HepG2 (cell line): ENCODE results near the gene PDGFRB. TPM values are rescaled to one million over a fixed set of nuclear protein-coding genes. Genes with fewer than 3 reads are reported as not detected.

ENCODE experiments used
- ATAC-seq: fragments of 200-7000 bp; cut with Tn5 transposase; 3 replicates; pipeline ENCODE4 v1.9.1; 2020; ENCODE audit warnings: mild to moderate bottlenecking, moderate library complexity
- BruUV-seq: library from RNA; stranded (reverse); fragments of 400-500 nt; replicated peaks from 2 replicates; lab custom pipeline; 2021; lab: Mats Ljungman, UMichigan
- CTCF ChIA-PET: fragments of 300-600 bp; formaldehyde crosslinking; extraction: SDS; loops from one replicate; lab custom pipeline; 2021; ENCODE audit warnings: low total read pairs, inconsistent platforms, low intra/inter-chr PET ratio; lab: Yijun Ruan, JAX
- POLR2A ChIA-PET: fragments of 350-600 bp; sonication (Branson Sonifier 250); formaldehyde crosslinking; loops from one replicate; lab custom pipeline; 2020; ENCODE audit warnings: antibody characterized with exemption, inconsistent platforms; lab: Yijun Ruan, JAX
- DNase-seq: peaks from one replicate; pipeline ENCODE4 v3.0.0-alpha.2; 2015; ENCODE audit warnings: low spot score
- FAIRE-seq: peaks from 3 replicates; lab custom pipeline; 2011; peaks lifted over from hg19 to GRCh38; lab: Jason Lieb, UNC
- H2AFZ ChIP-seq: one replicate; pipeline ENCODE4 v1.6.1; 2011; ENCODE audit warnings: low read length, inconsistent platforms
- H3K27ac ChIP-seq: fragments of 300-600 bp; 3 replicates; pipeline ENCODE4 v1.8.0; 2011; ENCODE audit warnings: mixed run types, mild to moderate bottlenecking, mixed read lengths, low read length, inconsistent platforms; ENCODE audit not compliant: insufficient read depth; ENCODE audit errors: extremely low read length
- H3K27me3 ChIP-seq, 2 experiments: fragments of 200-600 bp in 1 of 2; 2 replicates in 1 of 2; 3 replicates in 1 of 2; pipeline versions ENCODE4 v1.6.0 to v1.8.0; 2011; ENCODE audit warnings: low read length in 2 of 2, mild to moderate bottlenecking in 2 of 2, moderate library complexity in 2 of 2, inconsistent platforms in 1 of 2; ENCODE audit not compliant: insufficient read depth in 2 of 2, control insufficient read depth in 1 of 2
- H3K36me3 ChIP-seq, 2 experiments: fragments of 200-600 bp in 1 of 2; replicated peaks in 1 of 2; 2 replicates in 1 of 2; 3 replicates in 1 of 2; pipeline versions ENCODE4 v1.5.1 to v1.8.0; 2011; ENCODE audit warnings: low read length in 2 of 2, inconsistent platforms in 1 of 2; ENCODE audit not compliant: insufficient read depth in 2 of 2, control insufficient read depth in 1 of 2
- H3K4me1 ChIP-seq: 2 replicates; pipeline ENCODE4 v1.5.1; 2012; ENCODE audit warnings: low read length, inconsistent platforms; ENCODE audit not compliant: insufficient read depth
- H3K4me2 ChIP-seq: 2 replicates; pipeline ENCODE4 v1.6.0; 2011; ENCODE audit warnings: low read depth, low read length, inconsistent platforms
- H3K4me3 ChIP-seq, 3 experiments: fragments of 200-600 bp in 1 of 3; sonication (generic), shearing (Covaris generic) in 1 of 3; replicated peaks in 1 of 3; 2 replicates each; pipeline ENCODE4 v1.5.1; 2011 to 2016; ENCODE audit warnings: low read length in 3 of 3, inconsistent platforms in 2 of 3, low read depth in 2 of 3, mild to moderate bottlenecking in 2 of 3, control low read depth in 1 of 3, mixed read lengths in 1 of 3; ENCODE audit not compliant: insufficient read depth in 1 of 3
- H3K79me2 ChIP-seq: one replicate; pipeline ENCODE4 v1.6.1; 2011; ENCODE audit warnings: low read length, inconsistent platforms; ENCODE audit not compliant: insufficient read depth
- H3K9ac ChIP-seq: 2 replicates; pipeline ENCODE4 v1.6.0; 2011; ENCODE audit warnings: mild to moderate bottlenecking, low read depth, low read length, inconsistent platforms; ENCODE audit not compliant: insufficient read depth
- H3K9me3 ChIP-seq: 2 replicates; pipeline ENCODE4 v1.5.1; 2012; ENCODE audit warnings: mild to moderate bottlenecking, low read length
- H4K20me1 ChIP-seq: 2 replicates; pipeline ENCODE4 v1.6.0; 2011; ENCODE audit warnings: inconsistent platforms, mild to moderate bottlenecking, low read length, moderate library complexity; ENCODE audit not compliant: insufficient read depth
- JARID2 ChIP-seq: sonication (generic); formaldehyde crosslinking; IDR thresholded peaks from 2 replicates; pipeline ENCODE4 v1.8.1; 2023; ENCODE audit warnings: missing genetic modification reagents, inconsistent platforms; ENCODE audit not compliant: insufficient replicate concordance
- JUND ChIP-seq: sonication (generic); formaldehyde crosslinking; IDR thresholded peaks from 2 replicates; pipeline ENCODE4 v1.8.0; 2022; ENCODE audit warnings: mild to moderate bottlenecking, missing genetic modification reagents
- KLF15 ChIP-seq: sonication (generic); formaldehyde crosslinking; IDR thresholded peaks from 2 replicates; pipeline ENCODE4 v1.8.1; 2023; ENCODE audit warnings: borderline replicate concordance, mild to moderate bottlenecking, inconsistent platforms, missing genetic modification reagents, mixed read lengths
- SMAD9 ChIP-seq: sonication (generic); formaldehyde crosslinking; IDR thresholded peaks from 2 replicates; pipeline ENCODE4 v1.5.1; 2020; ENCODE audit warnings: mild to moderate bottlenecking, missing genetic modification reagents
- YEATS2 ChIP-seq: sonication (generic); formaldehyde crosslinking; IDR thresholded peaks from 2 replicates; pipeline ENCODE4 v1.4.0; 2020; ENCODE audit warnings: missing genetic modification reagents, borderline replicate concordance
- ZNF577 ChIP-seq: sonication (generic); formaldehyde crosslinking; IDR thresholded peaks from 2 replicates; pipeline ENCODE4 v1.4.0; 2020; ENCODE audit warnings: mild to moderate bottlenecking, low read depth, missing genetic modification reagents, borderline replicate concordance
- ZNF652 ChIP-seq: IDR thresholded peaks from 2 replicates; pipeline ENCODE4 v1.6.1; 2016; ENCODE audit warnings: low read depth, borderline replicate concordance
- whole genome bisulfite sequencing: methylation state at CpG from one replicate; pipeline ENCODE4 v1.1.6; 2017; ENCODE audit warnings: low lambda C conversion rate; 5-methylcytosine and 5-hydroxymethylcytosine counted together
- in situ Hi-C: cut with HindIII; loops from 2 replicates; pipeline ENCODE4 v1.10.0; 2017; ENCODE audit warnings: low pct_unique_long_range_greater_than_20kb; ENCODE audit not compliant: extremely low pct_ligation_motif_present
- intact Hi-C: fragments of 100-400 bp; cut with micrococcal nuclease; formaldehyde crosslinking; loops from one replicate; pipeline ENCODE4 v1.10.0; 2022; ENCODE audit not compliant: unreplicated experiment
- polyA plus RNA-seq, 8 experiments: library from polyadenylated mRNA; depleted of rRNA in 3 of 8; stranded (reverse) in 7 of 8; unstranded in 1 of 8; fragments of >200 nt; fragmentation: Illumina TruSeq in 4 of 8; extraction: Trizol in 4 of 8; gene quantifications; 2 replicates each; pipeline versions ENCODE4 v1.2.1 to v1.2.3, GENCODE V29; 2011 to 2016; ENCODE audit warnings: low read depth in 4 of 8, missing spikeins in 1 of 8, mixed read lengths in 1 of 8; ENCODE audit not compliant: insufficient read depth in 1 of 8
- total RNA-seq, 5 experiments: library from RNA; depleted of rRNA; stranded (reverse); fragments of >200 nt; fragmentation: Illumina TruSeq; extraction: Trizol; gene quantifications; 2 replicates each; pipeline ENCODE4 v1.2.3, GENCODE V29; 2016; ENCODE audit warnings: low read depth in 1 of 5
- TF ChIP-seq, protein P1 (sequence below): fragments of 450-650 bp; IDR thresholded peaks from 2 replicates; pipeline ENCODE4 v1.6.1; 2016
- TF ChIP-seq, protein P2 (sequence below): sonication (generic); formaldehyde crosslinking; IDR thresholded peaks from 2 replicates; pipeline ENCODE4 v1.4.0; 2020; ENCODE audit warnings: missing genetic modification reagents
- TF ChIP-seq, protein P3 (sequence below): IDR thresholded peaks from 2 replicates; pipeline ENCODE4 v1.6.1; 2018; ENCODE audit warnings: missing genetic modification reagents, mild to moderate bottlenecking, missing compliant biosample characterization
- TF ChIP-seq, protein P4 (sequence below): sonication (generic); formaldehyde crosslinking; conservative IDR thresholded peaks from 2 replicates; pipeline ENCODE4 v1.4.0; 2020; ENCODE audit warnings: missing genetic modification reagents

The PDGFRB gene
- total and polyA plus RNA-seq, 2 of the 13 experiments (the other 11 are each of a cell fraction or from before 2014, with no cell fraction given) = 4.0 to 21.0 TPM

DNA sequence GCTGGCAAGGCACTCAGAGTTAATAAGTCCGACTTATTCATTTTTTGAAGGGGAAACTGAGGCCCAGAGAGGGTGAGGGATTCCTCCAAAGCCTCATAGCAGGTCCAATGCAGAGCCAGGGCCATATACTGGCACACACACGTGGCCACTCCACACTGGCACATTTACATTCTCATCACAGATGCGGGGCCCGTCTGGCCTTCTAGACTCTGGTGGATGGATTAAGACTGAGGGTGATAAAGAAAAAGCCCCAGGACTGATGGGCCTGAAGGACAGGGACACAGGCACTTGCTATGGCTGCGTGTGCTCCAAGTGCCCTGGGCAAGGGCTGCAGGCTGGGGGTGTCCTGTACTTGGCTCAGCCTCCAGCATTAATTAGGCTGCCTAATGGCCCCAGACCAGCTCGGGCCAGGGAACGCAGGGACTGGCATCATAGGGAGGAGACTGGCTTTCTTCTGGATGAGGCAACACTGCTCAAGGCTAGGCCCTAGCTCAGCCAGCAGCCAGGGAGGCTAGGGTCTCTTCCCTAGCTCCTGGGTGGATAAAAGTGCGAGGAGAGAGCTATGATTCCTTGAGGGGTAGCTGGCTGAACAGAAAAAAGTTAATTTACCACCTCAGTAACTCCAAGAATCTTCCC lies 40.8 kb downstream of the PDGFRB start:
- no peak for DNase-seq
- ChIA-PET CTCF (no interaction called here), POLR2A (no interaction called here)
- Histone ChIP-seq H2AFZ (no peak overlapping the region), H3K79me2 (no peaks in the 10 kb centered on the region), H3K9me3 (no peaks in the 10 kb centered on the region), H3K4me2 (no peak overlapping the region), H3K4me1 (no peaks in the 10 kb centered on the region), H4K20me1 (no peaks in the 10 kb centered on the region), H3K9ac (no peak overlapping the region), H3K27ac (no peak overlapping the region), H3K27me3 (peaks cover 2 to 18% of the 10 kb centered on the region in 2 experiments; a peak in 2 of 5 replicates), H3K36me3 (no peaks in the 10 kb centered on the region), H3K4me3 (no peak overlapping the region)
- no peak for TF ChIP-seq ZNF652 (CRISPR knock-in tag)
- TF ChIP-seq, protein P1, sequence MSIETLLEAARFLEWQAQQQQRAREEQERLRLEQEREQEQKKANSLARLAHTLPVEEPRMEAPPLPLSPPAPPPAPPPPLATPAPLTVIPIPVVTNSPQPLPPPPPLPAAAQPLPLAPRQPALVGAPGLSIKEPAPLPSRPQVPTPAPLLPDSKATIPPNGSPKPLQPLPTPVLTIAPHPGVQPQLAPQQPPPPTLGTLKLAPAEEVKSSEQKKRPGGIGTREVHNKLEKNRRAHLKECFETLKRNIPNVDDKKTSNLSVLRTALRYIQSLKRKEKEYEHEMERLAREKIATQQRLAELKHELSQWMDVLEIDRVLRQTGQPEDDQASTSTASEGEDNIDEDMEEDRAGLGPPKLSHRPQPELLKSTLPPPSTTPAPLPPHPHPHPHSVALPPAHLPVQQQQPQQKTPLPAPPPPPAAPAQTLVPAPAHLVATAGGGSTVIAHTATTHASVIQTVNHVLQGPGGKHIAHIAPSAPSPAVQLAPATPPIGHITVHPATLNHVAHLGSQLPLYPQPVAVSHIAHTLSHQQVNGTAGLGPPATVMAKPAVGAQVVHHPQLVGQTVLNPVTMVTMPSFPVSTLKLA = peak; percentile 60
- no peak for ATAC-seq
- 42% methylated on average over 5 of the region's 8 CpGs for WGBS
- BruUV-seq = no TSS peak
- intact Hi-C loops (no loop called here), in situ Hi-C loops (no loop called here)
- no peak for FAIRE-seq

DNA sequence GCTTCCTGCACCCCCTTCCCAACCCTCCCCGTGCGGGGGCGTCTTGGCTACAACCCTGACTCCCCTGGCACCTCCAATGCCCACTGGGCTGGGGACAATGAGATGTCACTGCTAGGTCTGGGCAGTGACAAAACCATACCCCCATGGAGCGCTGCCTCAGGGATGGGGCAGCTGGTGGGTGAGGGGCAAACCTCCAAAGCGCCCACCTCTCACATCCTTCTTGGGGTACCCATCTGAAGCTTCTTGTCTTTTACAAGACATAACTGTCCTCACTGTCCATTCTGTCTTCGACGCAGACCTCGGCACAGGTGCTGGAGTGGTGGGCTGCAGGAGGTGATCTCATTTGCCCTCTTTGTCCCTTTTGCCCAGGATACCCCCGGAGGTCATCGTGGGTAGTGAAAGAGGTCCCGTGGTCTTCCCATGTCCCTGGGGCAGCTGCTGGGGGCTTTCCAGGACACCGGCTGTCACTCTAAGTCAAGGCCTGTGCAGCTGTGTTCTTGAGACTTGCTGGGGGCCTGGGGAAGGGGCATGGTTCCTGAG lies 41.5 kb downstream of the PDGFRB start:
- no TSS peak for BruUV-seq
- Histone ChIP-seq H3K4me2 (no peak overlapping the region), H4K20me1 (no peaks in the 10 kb centered on the region), H3K27me3 (peaks cover 2 to 20% of the 10 kb centered on the region in 2 experiments; a peak in 2 of 5 replicates), H3K79me2 (no peaks in the 10 kb centered on the region), H2AFZ (no peak overlapping the region), H3K36me3 (no peaks in the 10 kb centered on the region), H3K9ac (no peak overlapping the region), H3K4me1 (no peaks in the 10 kb centered on the region), H3K4me3 (no peak overlapping the region), H3K27ac (no peak overlapping the region), H3K9me3 (no peaks in the 10 kb centered on the region)
- CTCF ChIA-PET = no interaction called here
- intact Hi-C loops (no loop called here), in situ Hi-C loops (no loop called here)
- DNase-seq (no peak), ATAC-seq (peak; percentile 16; the same call in 1 of the 3 replicates), FAIRE-seq (no peak)
- POLR2A ChIA-PET = no interaction called here
- 85% methylated on average over 11 of the region's 12 CpGs for WGBS
- TF ChIP-seq, protein P2, sequence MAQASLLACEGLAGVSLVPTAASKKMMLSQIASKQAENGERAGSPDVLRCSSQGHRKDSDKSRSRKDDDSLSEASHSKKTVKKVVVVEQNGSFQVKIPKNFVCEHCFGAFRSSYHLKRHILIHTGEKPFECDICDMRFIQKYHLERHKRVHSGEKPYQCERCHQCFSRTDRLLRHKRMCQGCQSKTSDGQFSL (CRISPR knock-in tag) = no peak
- no peak for TF ChIP-seq SMAD9 (CRISPR knock-in tag)
- TF ChIP-seq JARID2 (CRISPR knock-in tag) = no peak
- TF ChIP-seq JUND (CRISPR knock-in tag) = no peak
- no peak for TF ChIP-seq ZNF577 (CRISPR knock-in tag)
- TF ChIP-seq, protein P3, sequence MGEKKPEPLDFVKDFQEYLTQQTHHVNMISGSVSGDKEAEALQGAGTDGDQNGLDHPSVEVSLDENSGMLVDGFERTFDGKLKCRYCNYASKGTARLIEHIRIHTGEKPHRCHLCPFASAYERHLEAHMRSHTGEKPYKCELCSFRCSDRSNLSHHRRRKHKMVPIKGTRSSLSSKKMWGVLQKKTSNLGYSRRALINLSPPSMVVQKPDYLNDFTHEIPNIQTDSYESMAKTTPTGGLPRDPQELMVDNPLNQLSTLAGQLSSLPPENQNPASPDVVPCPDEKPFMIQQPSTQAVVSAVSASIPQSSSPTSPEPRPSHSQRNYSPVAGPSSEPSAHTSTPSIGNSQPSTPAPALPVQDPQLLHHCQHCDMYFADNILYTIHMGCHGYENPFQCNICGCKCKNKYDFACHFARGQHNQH (CRISPR knock-in tag) = no peak
- TF ChIP-seq YEATS2 (CRISPR knock-in tag) = no peak
- TF ChIP-seq, protein P4, sequence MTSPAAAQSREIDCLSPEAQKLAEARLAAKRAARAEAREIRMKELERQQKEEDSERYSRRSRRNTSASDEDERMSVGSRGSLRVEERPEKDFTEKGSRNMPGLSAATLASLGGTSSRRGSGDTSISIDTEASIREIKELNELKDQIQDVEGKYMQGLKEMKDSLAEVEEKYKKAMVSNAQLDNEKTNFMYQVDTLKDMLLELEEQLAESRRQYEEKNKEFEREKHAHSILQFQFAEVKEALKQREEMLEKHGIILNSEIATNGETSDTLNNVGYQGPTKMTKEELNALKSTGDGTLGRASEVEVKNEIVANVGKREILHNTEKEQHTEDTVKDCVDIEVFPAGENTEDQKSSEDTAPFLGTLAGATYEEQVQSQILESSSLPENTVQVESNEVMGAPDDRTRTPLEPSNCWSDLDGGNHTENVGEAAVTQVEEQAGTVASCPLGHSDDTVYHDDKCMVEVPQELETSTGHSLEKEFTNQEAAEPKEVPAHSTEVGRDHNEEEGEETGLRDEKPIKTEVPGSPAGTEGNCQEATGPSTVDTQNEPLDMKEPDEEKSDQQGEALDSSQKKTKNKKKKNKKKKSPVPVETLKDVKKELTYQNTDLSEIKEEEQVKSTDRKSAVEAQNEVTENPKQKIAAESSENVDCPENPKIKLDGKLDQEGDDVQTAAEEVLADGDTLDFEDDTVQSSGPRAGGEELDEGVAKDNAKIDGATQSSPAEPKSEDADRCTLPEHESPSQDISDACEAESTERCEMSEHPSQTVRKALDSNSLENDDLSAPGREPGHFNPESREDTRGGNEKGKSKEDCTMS (CRISPR knock-in tag) = no peak
- TF ChIP-seq KLF15 = no peak
